PC-3 (cell line): ENCODE results near the gene PLCB4. TPM values are rescaled to one million over a fixed set of nuclear protein-coding genes. Genes with fewer than 3 reads are reported as not detected.
A peak's percentile ranks its signal among the peaks of the same experiment; 100 is the strongest.

ENCODE experiments used
- ATAC-seq: fragments of 200-7000 bp; cut with Tn5 transposase; 2 replicates; pipeline ENCODE4 v1.9.1; 2020; ENCODE audit warnings: mild to moderate bottlenecking, moderate library complexity
- Bru-seq: library from RNA; stranded (reverse); fragments of 400-500 nt; gene quantifications from one replicate; lab custom pipeline; 2021; lab: Mats Ljungman, UMichigan
- BruChase-seq, 2 experiments: library from RNA; stranded (reverse); fragments of 400-500 nt; gene quantifications; one replicate each; lab custom pipeline; 2021; lab: Mats Ljungman, UMichigan
- BruUV-seq: library from RNA; stranded (reverse); fragments of 400-500 nt; replicated peaks from 2 replicates; lab custom pipeline; 2021; lab: Mats Ljungman, UMichigan
- CTCF ChIA-PET: fragments of 300-600 bp; sonication (Branson Sonifier 250); formaldehyde crosslinking; loops from one replicate; lab custom pipeline; 2022; ENCODE audit warnings: antibody characterized with exemption; lab: Charles Lee
- POLR2A ChIA-PET: fragments of 300-600 bp; sonication (Branson Sonifier 250); formaldehyde crosslinking; loops from one replicate; lab custom pipeline; 2022; ENCODE audit warnings: antibody characterized with exemption; ENCODE audit not compliant: unreplicated experiment; lab: Charles Lee
- DNase-seq: peaks from one replicate; pipeline ENCODE4 v3.0.0-alpha.2; 2015
- H2AFZ ChIP-seq: fragments of 300-600 bp; sonication (generic); 2 replicates; pipeline ENCODE4 v1.6.0; 2016; ENCODE audit warnings: antibody characterized with exemption, low read length
- H3F3A ChIP-seq: fragments of 300-600 bp; sonication (generic); one replicate; pipeline ENCODE4 v1.6.0; 2017; ENCODE audit warnings: antibody characterized with exemption, low read length, control low read depth, mild to moderate bottlenecking; ENCODE audit not compliant: unreplicated experiment
- H3K27ac ChIP-seq: fragments of 300-600 bp; sonication (generic); 2 replicates; pipeline ENCODE4 v1.5.1; 2016; ENCODE audit warnings: mild to moderate bottlenecking, low read length
- H3K27me3 ChIP-seq: fragments of 300-600 bp; sonication (generic); 2 replicates; pipeline ENCODE4 v1.6.1; 2016; ENCODE audit warnings: low read length, mixed read lengths
- H3K36me3 ChIP-seq: fragments of 300-600 bp; sonication (generic); 2 replicates; pipeline ENCODE4 v1.6.1; 2016; ENCODE audit warnings: low read depth, mixed run types, low read length, mixed read lengths
- H3K4me1 ChIP-seq: fragments of 300-600 bp; sonication (generic); 2 replicates; pipeline ENCODE4 v1.5.1; 2016; ENCODE audit warnings: low read length; ENCODE audit not compliant: insufficient read depth
- H3K4me2 ChIP-seq: fragments of 300-600 bp; sonication (generic); 2 replicates; pipeline ENCODE4 v1.6.0; 2016; ENCODE audit warnings: low read length
- H3K4me3 ChIP-seq: fragments of 300-600 bp; sonication (generic); 2 replicates; pipeline ENCODE4 v1.5.1; 2016; ENCODE audit warnings: mild to moderate bottlenecking, low read length, mixed read lengths
- H3K79me2 ChIP-seq: fragments of 300-600 bp; sonication (generic); 2 replicates; pipeline ENCODE4 v1.6.1; 2017; ENCODE audit warnings: low read length, mixed read lengths
- H3K9ac ChIP-seq: fragments of 300-600 bp; sonication (generic); 2 replicates; pipeline ENCODE4 v1.6.0; 2016; ENCODE audit warnings: mild to moderate bottlenecking, low read length
- H3K9me2 ChIP-seq: fragments of 300-600 bp; sonication (generic); replicated peaks from 2 replicates; pipeline ENCODE4 v1.6.1; 2016; ENCODE audit warnings: mixed run types, low read length, mixed read lengths
- H3K9me3 ChIP-seq: fragments of 300-600 bp; sonication (generic); 2 replicates; pipeline ENCODE4 v1.6.1; 2016; ENCODE audit warnings: low read length, mixed read lengths
- H4K20me1 ChIP-seq: fragments of 300-600 bp; sonication (generic); 2 replicates; pipeline ENCODE4 v1.6.1; 2016; ENCODE audit warnings: low read length, mixed read lengths
- CTCF ChIP-seq: fragments of 300-600 bp; sonication (generic); conservative IDR thresholded peaks from 2 replicates; pipeline ENCODE4 v1.5.1; 2017; ENCODE audit warnings: antibody characterized with exemption, low read depth, mild to moderate bottlenecking, low read length
- EZH2 ChIP-seq: fragments of 300-600 bp; sonication (generic); IDR thresholded peaks from one replicate; pipeline ENCODE4 v1.6.1; 2017; ENCODE audit warnings: antibody characterized with exemption, mild to moderate bottlenecking, low read length; ENCODE audit not compliant: unreplicated experiment
- EZH2phosphoT487 ChIP-seq: fragments of 300-600 bp; sonication (generic); IDR thresholded peaks from 2 replicates; pipeline ENCODE4 v1.6.1; 2018; ENCODE audit warnings: mild to moderate bottlenecking, antibody characterized with exemption, low read length, borderline replicate concordance
- intact Hi-C: fragments of 100-400 bp; cut with micrococcal nuclease; formaldehyde crosslinking; loops from 2 replicates; pipeline ENCODE4 v1.9.0; 2023
- long read RNA-seq: library from polyadenylated mRNA; unstranded; transcript quantifications from one replicate; pipeline ENCODE4 v2.0.0, GENCODE V29; 2021; ENCODE audit not compliant: unreplicated experiment
- total RNA-seq: library from RNA; depleted of rRNA; stranded (reverse); fragments of >200 nt; gene quantifications from 2 replicates; pipeline ENCODE4 v1.2.3, GENCODE V29; 2014; rRNA removed

Gene PLCB4
- total RNA-seq (16.9 and 25.4 TPM in 2 replicates), Bru-seq, nascent RNA (percentile 92 among the genes with signal in this experiment), BruChase-seq, experiment 1, labeled RNA remaining after a 6-hour chase (percentile 74 among the genes with signal in this experiment), BruChase-seq, experiment 2, labeled RNA remaining after a 2-hour chase (percentile 87 among the genes with signal in this experiment)
- long read RNA-seq, partial matches to known transcripts, result 74 of 150 reads
- long read RNA-seq, other reads (novel, unspliced or antisense), result 76 of 150 reads

- TF ChIP-seq EZH2, result no peak
- TF ChIP-seq EZH2phosphoT487, result 0 out of 2 replicates have a peak, but pooled peaks have one; percentile 48
- ChIA-PET POLR2A (interaction anchor here (0.6 to 1.0 kb wide), 4 partner anchors 42 to 967 kb away, joined by 3 to 7 read pairs (median 4); no protein-coding TSS in a partner anchor), CTCF (interaction anchor here (0.6 to 3.9 kb wide), 3 partner anchors 209 to 215 kb away, joined by 3 to 40 read pairs (median 5); no protein-coding TSS in a partner anchor)
- peak within 1 kb of the TSS; percentile 95 for H2AFZ ChIP-seq
- ATAC-seq (peak; percentile 53), DNase-seq (peak; percentile 89)
- H3K4me3 ChIP-seq, result peak within 1 kb of the TSS; percentile 91
- no peaks in the 10 kb centered on the region for H3K36me3 ChIP-seq
- no TSS peak for BruUV-seq
- H3F3A ChIP-seq, result no peaks in the 10 kb centered on the region
- H3K27ac ChIP-seq, result peak within 1 kb of the TSS; percentile 42
- H3K4me1 ChIP-seq, result peaks cover 43% of the 10 kb centered on the region
- peaks cover 50% of the 10 kb centered on the region for H3K79me2 ChIP-seq
- H3K27me3 ChIP-seq, result no peaks in the 10 kb centered on the region
- H3K4me2 ChIP-seq, result peak within 1 kb of the TSS; percentile 90
- H3K9me3 ChIP-seq, result no peaks in the 10 kb centered on the region
- intact Hi-C loops, result loop anchor here (1.0 kb wide), 2 partner anchors 18 to 209 kb away; no protein-coding TSS in a partner anchor
- H4K20me1 ChIP-seq, result no peaks in the 10 kb centered on the region
- peak within 1 kb of the TSS; percentile 64 for H3K9ac ChIP-seq
- no peaks in the 10 kb centered on the region for H3K9me2 ChIP-seq
Measured at GRCh38 chr20:9068841-9069663, at the start of gene PLCB4. Gene PLCB4, plus strand, starts transcription at chr20:9069087. Its CDS starts 238,728 bp downstream, at chr20:9307815.

- Histone ChIP-seq H3K79me2 (no peaks in the 10 kb centered on the region), H3F3A (no peaks in the 10 kb centered on the region), H3K27me3 (no peaks in the 10 kb centered on the region), H3K9ac (no peak overlapping the region), H3K4me1 (peaks cover 6% of the 10 kb centered on the region; the same call in 1 of the 2 replicates), H3K9me3 (no peaks in the 10 kb centered on the region), H3K4me2 (no peak overlapping the region), H2AFZ (no peak overlapping the region), H3K27ac (no peak overlapping the region), H3K4me3 (no peak overlapping the region), H4K20me1 (no peaks in the 10 kb centered on the region), H3K36me3 (no peaks in the 10 kb centered on the region), H3K9me2 (no peaks in the 10 kb centered on the region)
- no peak for TF ChIP-seq EZH2
- no peak for TF ChIP-seq EZH2phosphoT487
- CTCF ChIA-PET, result no interaction called here
- POLR2A ChIA-PET, result no interaction called here
- no TSS peak for BruUV-seq
- ATAC-seq (no peak), DNase-seq (no peak)
- intact Hi-C loops, result no loop called here
Measured at GRCh38 chr20:9019833-9020232, 49.1 kb upstream of the PLCB4 start.

DNA sequence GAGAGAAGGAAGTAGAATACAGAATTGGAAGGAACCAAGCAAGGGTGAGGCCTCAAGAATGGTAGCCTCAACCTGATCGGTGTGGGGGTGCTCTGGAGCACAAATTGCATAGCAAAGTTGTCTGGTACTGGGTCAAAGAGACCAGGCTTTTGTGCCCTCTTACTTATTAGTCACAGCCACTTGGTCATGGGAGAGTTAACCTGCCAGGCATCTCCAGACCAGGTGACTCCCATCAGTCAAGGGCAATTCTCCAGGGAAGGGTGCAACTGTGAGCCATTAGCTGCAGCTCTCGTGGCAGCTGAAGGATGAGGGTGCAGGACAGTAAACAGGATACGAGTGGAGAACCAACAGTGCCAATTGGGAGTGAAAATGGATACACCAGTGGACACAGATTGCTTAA, 47.7 kb upstream of the PLCB4 start:
- ATAC-seq (no peak), DNase-seq (no peak)
- H3K36me3 ChIP-seq, result no peaks in the 10 kb centered on the region
- intact Hi-C loops, result no loop called here
- BruUV-seq, result no TSS peak
- H3K4me2 ChIP-seq, result no peak overlapping the region
- H3K9ac ChIP-seq, result no peak overlapping the region
- TF ChIP-seq EZH2phosphoT487 (no peak), CTCF (no peak), EZH2 (no peak)
- H3K4me3 ChIP-seq, result no peak overlapping the region
- H2AFZ ChIP-seq, result no peak overlapping the region
- H3F3A ChIP-seq, result no peaks in the 10 kb centered on the region
- H3K27ac ChIP-seq, result no peak overlapping the region
- H3K79me2 ChIP-seq, result no peaks in the 10 kb centered on the region
- H3K9me2 ChIP-seq, result no peaks in the 10 kb centered on the region
- ChIA-PET POLR2A (no interaction called here), CTCF (no interaction called here)
- H3K9me3 ChIP-seq, result no peaks in the 10 kb centered on the region
- peaks cover 11% of the 10 kb centered on the region for H3K4me1 ChIP-seq
- H4K20me1 ChIP-seq, result no peaks in the 10 kb centered on the region
- no peaks in the 10 kb centered on the region for H3K27me3 ChIP-seq
